HepG2 (cell line): ENCODE results near the gene SREBF1. TPM values are rescaled to one million over a fixed set of nuclear protein-coding genes. Genes with fewer than 3 reads are reported as not detected.

Experiments used
- ARHGAP35 ChIP-seq: sonication (generic); formaldehyde crosslinking; IDR thresholded peaks from 2 replicates; pipeline ENCODE4 v1.9.0; 2022; ENCODE audit warnings: mild to moderate bottlenecking, inconsistent platforms, moderate library complexity, missing genetic modification reagents, borderline replicate concordance
- HDAC6 ChIP-seq: fragments of 200-600 bp; sonication (generic); IDR thresholded peaks from 2 replicates; pipeline ENCODE4 v1.7.0; 2017; ENCODE audit warnings: mild to moderate bottlenecking, antibody characterized with exemption, low read length, low read depth
- KDM6A ChIP-seq: IDR thresholded peaks from 2 replicates; pipeline ENCODE4 v1.6.1; 2016; ENCODE audit warnings: low read depth
- KMT2A ChIP-seq: sonication (generic); formaldehyde crosslinking; IDR thresholded peaks from 2 replicates; pipeline ENCODE4 v1.4.0; 2020; ENCODE audit warnings: missing genetic modification reagents
- KMT2B ChIP-seq: IDR thresholded peaks from 2 replicates; pipeline ENCODE4 v1.6.1; 2016; ENCODE audit warnings: missing genetic modification reagents, missing compliant biosample characterization
- NFATC3 ChIP-seq: sonication (generic); formaldehyde crosslinking; IDR thresholded peaks from 2 replicates; pipeline ENCODE4 v1.5.1; 2020; ENCODE audit warnings: mild to moderate bottlenecking, missing genetic modification reagents
- NKX3-1 ChIP-seq: sonication (generic); formaldehyde crosslinking; IDR thresholded peaks from 2 replicates; pipeline ENCODE4 v1.5.0; 2020; ENCODE audit warnings: missing genetic modification reagents
- NR1H2 ChIP-seq: sonication (generic); formaldehyde crosslinking; IDR thresholded peaks from 2 replicates; pipeline ENCODE4 v1.8.1; 2022; ENCODE audit warnings: low read depth, missing genetic modification reagents, borderline replicate concordance
- POGZ ChIP-seq: sonication (generic); formaldehyde crosslinking; IDR thresholded peaks from 2 replicates; pipeline ENCODE4 v1.4.0; 2020; ENCODE audit warnings: mild to moderate bottlenecking, missing genetic modification reagents
- RFX5 ChIP-seq: IDR thresholded peaks from 2 replicates; pipeline ENCODE4 v1.6.1; 2011; ENCODE audit warnings: low read depth, low read length, improper control_type of control experiment
- TBX2 ChIP-seq: sonication (generic); formaldehyde crosslinking; IDR thresholded peaks from 2 replicates; pipeline ENCODE4 v1.5.0; 2020; ENCODE audit warnings: missing genetic modification reagents, mild to moderate bottlenecking, borderline replicate concordance
- ZC3H4 ChIP-seq: sonication (generic); formaldehyde crosslinking; IDR thresholded peaks from 2 replicates; pipeline ENCODE4 v1.4.0; 2020; ENCODE audit warnings: missing genetic modification reagents, borderline replicate concordance
- ZKSCAN1 ChIP-seq: fragments of 150-350 bp; IDR thresholded peaks from 2 replicates; pipeline ENCODE4 v1.6.1; 2014; ENCODE audit warnings: low read length
- ZKSCAN5 ChIP-seq: sonication (generic); formaldehyde crosslinking; IDR thresholded peaks from 2 replicates; pipeline ENCODE4 v1.5.1; 2020; ENCODE audit warnings: mild to moderate bottlenecking, missing genetic modification reagents
- ZMAT3 ChIP-seq: sonication (generic); formaldehyde crosslinking; conservative IDR thresholded peaks from 2 replicates; pipeline ENCODE4 v1.7.0; 2021; ENCODE audit warnings: missing genetic modification reagents
- ZNF230 ChIP-seq: sonication (generic); formaldehyde crosslinking; IDR thresholded peaks from 2 replicates; pipeline ENCODE4 v1.4.0; 2020; ENCODE audit warnings: mild to moderate bottlenecking, missing genetic modification reagents
- ZNF232 ChIP-seq: sonication (generic); formaldehyde crosslinking; IDR thresholded peaks from 2 replicates; pipeline ENCODE4 v1.4.0; 2020; ENCODE audit warnings: missing genetic modification reagents, borderline replicate concordance
- ZNF263 ChIP-seq: sonication (generic); formaldehyde crosslinking; IDR thresholded peaks from 2 replicates; pipeline ENCODE4 v1.4.0; 2020; ENCODE audit warnings: missing genetic modification reagents
- ZNF350 ChIP-seq: sonication (generic); formaldehyde crosslinking; IDR thresholded peaks from 2 replicates; pipeline ENCODE4 v1.4.0; 2020; ENCODE audit warnings: mild to moderate bottlenecking, low read depth, missing genetic modification reagents, borderline replicate concordance
- ZNF430 ChIP-seq: sonication (generic); formaldehyde crosslinking; IDR thresholded peaks from 2 replicates; pipeline ENCODE4 v1.9.0; 2021; ENCODE audit warnings: mild to moderate bottlenecking, missing genetic modification reagents
- polyA plus RNA-seq, 8 experiments: library from polyadenylated mRNA; depleted of rRNA in 3 of 8; stranded (reverse) in 7 of 8; unstranded in 1 of 8; fragments of >200 nt; fragmentation: Illumina TruSeq in 4 of 8; extraction: Trizol in 4 of 8; gene quantifications; 2 replicates each; pipeline versions ENCODE4 v1.2.1 to v1.2.3, GENCODE V29; 2011 to 2016; ENCODE audit warnings: low read depth in 4 of 8, missing spikeins in 1 of 8, mixed read lengths in 1 of 8; ENCODE audit not compliant: insufficient read depth in 1 of 8
- total RNA-seq, 5 experiments: library from RNA; depleted of rRNA; stranded (reverse); fragments of >200 nt; fragmentation: Illumina TruSeq; extraction: Trizol; gene quantifications; 2 replicates each; pipeline ENCODE4 v1.2.3, GENCODE V29; 2016; ENCODE audit warnings: low read depth in 1 of 5
- TF ChIP-seq, protein P1 (sequence below): IDR thresholded peaks from 2 replicates; pipeline ENCODE4 v1.6.1; 2016; ENCODE audit warnings: missing genetic modification reagents, missing compliant biosample characterization
- TF ChIP-seq, protein P2 (sequence below): sonication (generic); formaldehyde crosslinking; IDR thresholded peaks from 2 replicates; pipeline ENCODE4 v1.5.0; 2020; ENCODE audit warnings: mild to moderate bottlenecking, missing genetic modification reagents
- TF ChIP-seq, protein P3 (sequence below): sonication (generic); formaldehyde crosslinking; IDR thresholded peaks from 2 replicates; pipeline ENCODE4 v1.5.0; 2020; ENCODE audit warnings: mild to moderate bottlenecking, missing genetic modification reagents
- TF ChIP-seq, protein P4 (sequence below): sonication (generic); formaldehyde crosslinking; IDR thresholded peaks from 2 replicates; pipeline ENCODE4 v1.5.0; 2020; ENCODE audit warnings: mild to moderate bottlenecking, low read depth, missing genetic modification reagents, borderline replicate concordance
- TF ChIP-seq, protein P5 (sequence below): sonication (generic); formaldehyde crosslinking; IDR thresholded peaks from 2 replicates; pipeline ENCODE4 v1.8.0; 2022; ENCODE audit warnings: mild to moderate bottlenecking, missing genetic modification reagents, moderate library complexity

The SREBF1 gene
- total and polyA plus RNA-seq, 2 of the 13 experiments (the other 11 are each of a cell fraction or from before 2014, with no cell fraction given) = 34.3 to 38.0 TPM

DNA sequence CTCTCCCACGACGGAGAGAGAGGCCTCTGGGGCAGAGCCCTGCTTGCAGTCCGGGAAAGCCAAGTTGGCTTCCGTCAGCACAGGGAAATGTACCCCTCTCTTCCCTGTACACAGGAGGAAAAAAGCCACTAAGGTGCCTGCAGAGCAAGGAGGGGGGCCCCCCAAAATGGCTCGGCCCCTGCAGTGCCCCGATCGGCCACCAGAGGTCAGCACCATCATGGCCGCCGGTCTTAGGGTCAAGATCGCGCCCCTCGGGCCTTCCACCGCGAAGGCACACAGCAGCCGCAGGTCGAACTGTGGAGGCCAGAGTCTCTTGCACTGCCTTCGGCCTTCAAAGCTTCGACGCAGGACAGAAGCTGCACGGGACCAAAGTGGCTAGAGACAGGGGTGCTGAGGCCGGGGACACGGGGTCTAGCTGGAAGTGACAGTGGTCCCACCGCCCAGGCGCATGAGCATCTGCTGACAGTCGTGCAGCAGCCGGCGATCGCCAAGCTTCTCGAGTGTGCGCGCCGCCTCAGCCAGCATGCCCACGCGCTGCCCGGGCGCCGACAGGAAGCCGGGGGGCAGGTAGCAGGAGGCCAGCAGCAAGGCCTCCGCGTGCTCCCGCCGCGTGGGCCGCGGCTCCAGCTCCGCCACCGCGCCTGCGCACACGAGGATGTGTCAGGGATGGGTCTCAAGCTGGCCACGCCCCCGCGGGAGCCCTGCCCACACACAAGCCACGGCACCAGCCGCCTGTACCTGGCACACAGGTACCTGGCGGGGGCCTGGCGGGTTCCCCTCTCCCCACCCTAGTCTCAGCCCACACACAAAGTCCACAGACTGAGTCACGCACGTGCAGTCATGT lies 24.4 kb downstream of the SREBF1 start (continued):
- TF ChIP-seq ZKSCAN1 (no peak), KMT2B (CRISPR knock-in tag) (no peak), RFX5 (no peak), KDM6A (CRISPR knock-in tag) (no peak), HDAC6 (no peak), POGZ (CRISPR knock-in tag) (no peak), NKX3-1 (no peak), ZKSCAN5 (CRISPR knock-in tag) (no peak), ARHGAP35 (CRISPR knock-in tag) (no peak; the same call in 1 of the 2 replicates), ZNF430 (CRISPR knock-in tag) (no peak), ZNF230 (CRISPR knock-in tag) (no peak), ZNF232 (peak; percentile 78; the same call in 1 of the 2 replicates), ZNF350 (CRISPR knock-in tag) (no peak; the same call in 1 of the 2 replicates), ZNF263 (0 out of 2 replicates have a peak, but pooled peaks have one; percentile 8), ZMAT3 (no peak), NFATC3 (CRISPR knock-in tag) (no peak), NR1H2 (CRISPR knock-in tag) (0 out of 2 replicates have a peak, but pooled peaks have one; percentile 71), TBX2 (CRISPR knock-in tag) (peak; percentile 11; the same call in 1 of the 2 replicates), ZC3H4 (no peak), KMT2A (no peak)
- TF ChIP-seq, protein P1, sequence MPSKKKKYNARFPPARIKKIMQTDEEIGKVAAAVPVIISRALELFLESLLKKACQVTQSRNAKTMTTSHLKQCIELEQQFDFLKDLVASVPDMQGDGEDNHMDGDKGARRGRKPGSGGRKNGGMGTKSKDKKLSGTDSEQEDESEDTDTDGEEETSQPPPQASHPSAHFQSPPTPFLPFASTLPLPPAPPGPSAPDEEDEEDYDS (CRISPR knock-in tag) = 0 out of 2 replicates have a peak, but pooled peaks have one; percentile 26
- TF ChIP-seq, protein P2, sequence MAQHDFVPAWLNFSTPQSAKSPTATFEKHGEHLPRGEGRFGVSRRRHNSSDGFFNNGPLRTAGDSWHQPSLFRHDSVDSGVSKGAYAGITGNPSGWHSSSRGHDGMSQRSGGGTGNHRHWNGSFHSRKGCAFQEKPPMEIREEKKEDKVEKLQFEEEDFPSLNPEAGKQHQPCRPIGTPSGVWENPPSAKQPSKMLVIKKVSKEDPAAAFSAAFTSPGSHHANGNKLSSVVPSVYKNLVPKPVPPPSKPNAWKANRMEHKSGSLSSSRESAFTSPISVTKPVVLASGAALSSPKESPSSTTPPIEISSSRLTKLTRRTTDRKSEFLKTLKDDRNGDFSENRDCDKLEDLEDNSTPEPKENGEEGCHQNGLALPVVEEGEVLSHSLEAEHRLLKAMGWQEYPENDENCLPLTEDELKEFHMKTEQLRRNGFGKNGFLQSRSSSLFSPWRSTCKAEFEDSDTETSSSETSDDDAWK (CRISPR knock-in tag) = no peak
- TF ChIP-seq, protein P3, sequence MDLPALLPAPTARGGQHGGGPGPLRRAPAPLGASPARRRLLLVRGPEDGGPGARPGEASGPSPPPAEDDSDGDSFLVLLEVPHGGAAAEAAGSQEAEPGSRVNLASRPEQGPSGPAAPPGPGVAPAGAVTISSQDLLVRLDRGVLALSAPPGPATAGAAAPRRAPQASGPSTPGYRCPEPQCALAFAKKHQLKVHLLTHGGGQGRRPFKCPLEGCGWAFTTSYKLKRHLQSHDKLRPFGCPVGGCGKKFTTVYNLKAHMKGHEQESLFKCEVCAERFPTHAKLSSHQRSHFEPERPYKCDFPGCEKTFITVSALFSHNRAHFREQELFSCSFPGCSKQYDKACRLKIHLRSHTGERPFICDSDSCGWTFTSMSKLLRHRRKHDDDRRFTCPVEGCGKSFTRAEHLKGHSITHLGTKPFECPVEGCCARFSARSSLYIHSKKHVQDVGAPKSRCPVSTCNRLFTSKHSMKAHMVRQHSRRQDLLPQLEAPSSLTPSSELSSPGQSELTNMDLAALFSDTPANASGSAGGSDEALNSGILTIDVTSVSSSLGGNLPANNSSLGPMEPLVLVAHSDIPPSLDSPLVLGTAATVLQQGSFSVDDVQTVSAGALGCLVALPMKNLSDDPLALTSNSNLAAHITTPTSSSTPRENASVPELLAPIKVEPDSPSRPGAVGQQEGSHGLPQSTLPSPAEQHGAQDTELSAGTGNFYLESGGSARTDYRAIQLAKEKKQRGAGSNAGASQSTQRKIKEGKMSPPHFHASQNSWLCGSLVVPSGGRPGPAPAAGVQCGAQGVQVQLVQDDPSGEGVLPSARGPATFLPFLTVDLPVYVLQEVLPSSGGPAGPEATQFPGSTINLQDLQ (CRISPR knock-in tag) = 0 out of 2 replicates have a peak, but pooled peaks have one; percentile 56
- TF ChIP-seq, protein P4, sequence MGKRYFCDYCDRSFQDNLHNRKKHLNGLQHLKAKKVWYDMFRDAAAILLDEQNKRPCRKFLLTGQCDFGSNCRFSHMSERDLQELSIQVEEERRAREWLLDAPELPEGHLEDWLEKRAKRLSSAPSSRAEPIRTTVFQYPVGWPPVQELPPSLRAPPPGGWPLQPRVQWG (CRISPR knock-in tag) = no peak
- TF ChIP-seq, protein P5, sequence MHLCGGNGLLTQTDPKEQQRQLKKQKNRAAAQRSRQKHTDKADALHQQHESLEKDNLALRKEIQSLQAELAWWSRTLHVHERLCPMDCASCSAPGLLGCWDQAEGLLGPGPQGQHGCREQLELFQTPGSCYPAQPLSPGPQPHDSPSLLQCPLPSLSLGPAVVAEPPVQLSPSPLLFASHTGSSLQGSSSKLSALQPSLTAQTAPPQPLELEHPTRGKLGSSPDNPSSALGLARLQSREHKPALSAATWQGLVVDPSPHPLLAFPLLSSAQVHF (CRISPR knock-in tag) = no peak
